ENCODE results near the gene CYB561D1.

Gene CYB561D1

DNA sequence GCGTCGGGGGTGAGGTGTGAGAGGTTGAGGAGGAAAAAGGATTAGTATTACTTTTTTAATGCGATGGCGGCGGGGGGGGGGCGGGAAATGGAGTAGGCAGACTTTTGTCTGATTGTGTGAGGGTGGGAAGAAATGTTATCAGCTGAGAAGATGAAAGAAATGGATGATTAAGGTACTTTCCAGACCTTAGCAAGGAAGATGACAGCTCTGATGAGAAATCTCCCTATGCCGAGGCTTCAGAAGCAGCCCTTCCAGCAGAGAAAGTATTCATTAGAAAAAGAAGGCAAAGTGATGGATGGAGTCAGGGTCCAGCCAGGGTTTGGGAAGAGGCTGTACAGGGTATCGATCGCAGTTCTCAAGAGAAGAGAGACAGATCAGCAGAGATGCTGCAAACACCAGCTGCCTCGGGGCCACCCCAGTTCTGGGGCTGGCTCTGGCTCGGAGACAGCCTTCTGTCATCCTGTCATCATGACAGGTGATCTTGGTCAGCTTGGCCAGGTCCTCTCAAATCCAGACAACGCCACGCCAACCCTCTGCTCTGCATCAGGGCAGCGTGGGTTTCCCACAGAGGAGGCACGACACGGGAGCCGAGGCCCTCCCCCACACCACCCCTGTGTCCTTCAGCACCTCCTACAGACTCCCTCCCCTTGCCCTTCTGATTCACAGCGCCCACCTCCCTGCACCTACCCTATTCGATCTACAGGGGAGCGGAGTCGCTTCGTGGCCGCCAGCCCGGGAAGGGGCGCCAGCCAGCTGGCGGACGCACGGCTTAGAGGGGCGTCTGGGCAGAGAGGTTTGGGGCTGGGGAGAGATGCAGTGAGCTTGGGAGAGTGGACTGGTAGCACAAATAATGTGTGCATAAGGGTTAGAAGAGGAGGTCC lies 10.9 kb upstream of the CYB561D1 start:
- Histone ChIP-seq H3K27me3 (ENCODE audit: insufficient read depth, poor library complexity, severe bottlenecking) (peaks cover 4% of the 10 kb centered on the region), H3K4me3 (replicated peaks; ENCODE audit: insufficient read depth, low read length) (peak overlapping the region; percentile 69), H3K27ac (replicated peaks) (no peak overlapping the region)
- no peak for DNase-seq (ENCODE audit: low read depth in 1 of 2, low spot score in 1 of 2)
- TF ChIP-seq POLR2AphosphoS5 (IDR thresholded peaks at IDR 0.05; ENCODE audit: low read depth) = no peak
- TF ChIP-seq, protein P1, sequence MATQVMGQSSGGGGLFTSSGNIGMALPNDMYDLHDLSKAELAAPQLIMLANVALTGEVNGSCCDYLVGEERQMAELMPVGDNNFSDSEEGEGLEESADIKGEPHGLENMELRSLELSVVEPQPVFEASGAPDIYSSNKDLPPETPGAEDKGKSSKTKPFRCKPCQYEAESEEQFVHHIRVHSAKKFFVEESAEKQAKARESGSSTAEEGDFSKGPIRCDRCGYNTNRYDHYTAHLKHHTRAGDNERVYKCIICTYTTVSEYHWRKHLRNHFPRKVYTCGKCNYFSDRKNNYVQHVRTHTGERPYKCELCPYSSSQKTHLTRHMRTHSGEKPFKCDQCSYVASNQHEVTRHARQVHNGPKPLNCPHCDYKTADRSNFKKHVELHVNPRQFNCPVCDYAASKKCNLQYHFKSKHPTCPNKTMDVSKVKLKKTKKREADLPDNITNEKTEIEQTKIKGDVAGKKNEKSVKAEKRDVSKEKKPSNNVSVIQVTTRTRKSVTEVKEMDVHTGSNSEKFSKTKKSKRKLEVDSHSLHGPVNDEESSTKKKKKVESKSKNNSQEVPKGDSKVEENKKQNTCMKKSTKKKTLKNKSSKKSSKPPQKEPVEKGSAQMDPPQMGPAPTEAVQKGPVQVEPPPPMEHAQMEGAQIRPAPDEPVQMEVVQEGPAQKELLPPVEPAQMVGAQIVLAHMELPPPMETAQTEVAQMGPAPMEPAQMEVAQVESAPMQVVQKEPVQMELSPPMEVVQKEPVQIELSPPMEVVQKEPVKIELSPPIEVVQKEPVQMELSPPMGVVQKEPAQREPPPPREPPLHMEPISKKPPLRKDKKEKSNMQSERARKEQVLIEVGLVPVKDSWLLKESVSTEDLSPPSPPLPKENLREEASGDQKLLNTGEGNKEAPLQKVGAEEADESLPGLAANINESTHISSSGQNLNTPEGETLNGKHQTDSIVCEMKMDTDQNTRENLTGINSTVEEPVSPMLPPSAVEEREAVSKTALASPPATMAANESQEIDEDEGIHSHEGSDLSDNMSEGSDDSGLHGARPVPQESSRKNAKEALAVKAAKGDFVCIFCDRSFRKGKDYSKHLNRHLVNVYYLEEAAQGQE (IDR thresholded peaks at IDR 0.05; ENCODE audit: insufficient replicate concordance, low read depth) = no peak
- TF ChIP-seq, protein P2, sequence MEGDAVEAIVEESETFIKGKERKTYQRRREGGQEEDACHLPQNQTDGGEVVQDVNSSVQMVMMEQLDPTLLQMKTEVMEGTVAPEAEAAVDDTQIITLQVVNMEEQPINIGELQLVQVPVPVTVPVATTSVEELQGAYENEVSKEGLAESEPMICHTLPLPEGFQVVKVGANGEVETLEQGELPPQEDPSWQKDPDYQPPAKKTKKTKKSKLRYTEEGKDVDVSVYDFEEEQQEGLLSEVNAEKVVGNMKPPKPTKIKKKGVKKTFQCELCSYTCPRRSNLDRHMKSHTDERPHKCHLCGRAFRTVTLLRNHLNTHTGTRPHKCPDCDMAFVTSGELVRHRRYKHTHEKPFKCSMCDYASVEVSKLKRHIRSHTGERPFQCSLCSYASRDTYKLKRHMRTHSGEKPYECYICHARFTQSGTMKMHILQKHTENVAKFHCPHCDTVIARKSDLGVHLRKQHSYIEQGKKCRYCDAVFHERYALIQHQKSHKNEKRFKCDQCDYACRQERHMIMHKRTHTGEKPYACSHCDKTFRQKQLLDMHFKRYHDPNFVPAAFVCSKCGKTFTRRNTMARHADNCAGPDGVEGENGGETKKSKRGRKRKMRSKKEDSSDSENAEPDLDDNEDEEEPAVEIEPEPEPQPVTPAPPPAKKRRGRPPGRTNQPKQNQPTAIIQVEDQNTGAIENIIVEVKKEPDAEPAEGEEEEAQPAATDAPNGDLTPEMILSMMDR (IDR thresholded peaks at IDR 0.05; ENCODE audit: insufficient read depth, low read length) = no peak
- no peak for TF ChIP-seq GABPA (IDR thresholded peaks at IDR 0.05; ENCODE audit: low read depth)
- no peak for TF ChIP-seq SPI1 (IDR thresholded peaks at IDR 0.05; ENCODE audit: borderline replicate concordance, low read depth)

DNA sequence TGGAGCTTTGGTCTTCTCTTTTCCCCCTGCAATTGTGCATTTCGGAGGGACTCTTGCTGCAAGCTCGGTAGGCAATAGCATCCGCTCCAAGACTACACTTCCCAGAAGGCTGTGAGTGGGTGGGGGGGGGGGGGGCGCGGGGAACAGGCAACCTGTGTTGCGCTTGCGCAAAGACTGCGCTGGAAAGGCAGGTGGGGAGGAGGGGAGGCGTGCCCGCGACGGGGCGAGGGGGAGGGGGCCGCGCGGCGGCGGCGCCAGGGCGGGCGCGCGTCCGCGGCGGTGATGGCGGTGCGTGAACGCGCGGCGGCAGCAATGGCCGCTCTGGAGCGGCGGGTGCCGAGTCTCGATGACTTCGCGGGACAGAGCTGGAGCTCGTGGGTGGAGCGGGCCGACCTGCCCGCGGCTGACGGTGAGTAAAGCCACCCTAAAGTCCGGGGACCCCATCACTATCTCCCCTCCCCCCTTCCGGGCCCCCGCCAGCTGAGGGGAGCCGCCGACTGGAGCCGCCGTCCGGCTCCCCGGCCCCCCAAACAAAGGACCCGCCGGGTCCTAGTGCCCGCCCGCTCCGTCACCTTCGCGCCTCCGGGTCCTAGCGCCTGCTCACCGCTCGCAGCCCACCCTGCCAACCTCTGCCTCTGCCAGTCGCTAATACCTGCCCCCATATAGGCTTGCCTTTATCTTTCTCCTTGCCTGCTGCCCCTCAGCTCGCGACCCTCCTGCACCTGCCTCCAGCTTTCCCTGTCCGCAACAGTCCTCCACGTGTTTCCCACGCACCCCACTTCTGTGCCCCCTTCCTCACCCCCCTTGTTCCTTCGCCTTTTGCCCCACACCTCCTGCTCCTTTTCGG lies 10.0 kb upstream of the CYB561D1 start, which contains the start of gene ATXN7L2:
TSS of gene ATXN7L2 (plus strand) at position 234 of the 847 bp plus-strand sequence. CDS start at position 283, 49 bp downstream.
- Histone ChIP-seq H3K4me3 (replicated peaks; ENCODE audit: insufficient read depth, low read length) (peak within 1 kb of the TSS; percentile 69), H3K27ac (replicated peaks) (peak within 1 kb of the TSS; percentile 99), H3K27me3 (ENCODE audit: insufficient read depth, poor library complexity, severe bottlenecking) (peaks cover 4% of the 10 kb centered on the region)
- peak; percentile 75 to 89 for DNase-seq (ENCODE audit: low read depth in 1 of 2, low spot score in 1 of 2)
- 0 out of 2 replicates have a peak, but pooled peaks have one; percentile 3 for TF ChIP-seq SPI1 (IDR thresholded peaks at IDR 0.05; ENCODE audit: borderline replicate concordance, low read depth)
- TF ChIP-seq POLR2AphosphoS5 (IDR thresholded peaks at IDR 0.05; ENCODE audit: low read depth) = peak; percentile 64
- TF ChIP-seq, protein P1 (IDR thresholded peaks at IDR 0.05; ENCODE audit: insufficient replicate concordance, low read depth) = peak; percentile 81
- TF ChIP-seq, protein P2 (IDR thresholded peaks at IDR 0.05; ENCODE audit: insufficient read depth, low read length) = no peak

DNA sequence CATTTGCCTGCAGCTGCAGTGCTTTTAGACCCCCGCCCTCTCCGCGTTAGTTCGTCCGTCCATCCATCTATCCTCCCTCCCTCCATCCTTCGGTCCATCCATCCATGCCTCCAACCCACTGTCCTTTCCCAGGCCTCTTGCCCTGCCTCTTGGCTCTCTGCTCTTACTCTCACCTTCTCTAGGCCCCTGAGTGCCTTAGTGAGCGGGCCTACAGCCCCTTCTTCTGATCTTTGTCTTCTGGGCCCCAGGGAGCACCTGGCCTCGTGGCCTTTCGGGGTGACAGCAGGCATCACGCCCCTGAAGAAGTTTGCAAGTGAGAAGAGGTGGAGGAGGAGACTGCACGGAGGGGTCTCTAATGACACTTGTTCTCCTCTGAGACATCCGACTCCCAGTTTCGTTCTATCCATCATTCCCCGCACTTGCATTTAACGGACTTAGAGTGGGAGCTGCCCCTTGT lies 9.3 kb upstream of the CYB561D1 start:
- TF ChIP-seq, protein P1 (IDR thresholded peaks at IDR 0.05; ENCODE audit: insufficient replicate concordance, low read depth) = no peak
- TF ChIP-seq SPI1 (IDR thresholded peaks at IDR 0.05; ENCODE audit: borderline replicate concordance, low read depth) (no peak), GABPA (IDR thresholded peaks at IDR 0.05; ENCODE audit: low read depth) (no peak), POLR2AphosphoS5 (IDR thresholded peaks at IDR 0.05; ENCODE audit: low read depth) (no peak)
- TF ChIP-seq, protein P2 (IDR thresholded peaks at IDR 0.05; ENCODE audit: insufficient read depth, low read length) = no peak
- Histone ChIP-seq H3K27ac (replicated peaks) (peak overlapping the region; percentile 99), H3K4me3 (replicated peaks; ENCODE audit: insufficient read depth, low read length) (peak overlapping the region; percentile 66), H3K27me3 (ENCODE audit: insufficient read depth, poor library complexity, severe bottlenecking) (peaks cover 4% of the 10 kb centered on the region)
- no peak for DNase-seq (ENCODE audit: low read depth in 1 of 2, low spot score in 1 of 2)

All from HL-60 (cell line).